H1 (cell line): ENCODE measurements around the gene AKT1S1. TPM values are rescaled to one million over a fixed set of nuclear protein-coding genes. Genes with fewer than 3 reads are reported as not detected.
A peak's percentile ranks its signal among the peaks of the same experiment; 100 is the strongest.

Source experiments
- CTCF ChIA-PET: fragments of 300-600 bp; sonication (Branson Sonifier 250); formaldehyde crosslinking; loops from one replicate; lab custom pipeline; 2021; ENCODE audit not compliant: partially characterized antibody; lab: Charles Lee
- POLR2A ChIA-PET: fragments of 300-600 bp; sonication (Branson Sonifier 250); formaldehyde crosslinking; loops from one replicate; lab custom pipeline; 2021; ENCODE audit warnings: inconsistent platforms; ENCODE audit not compliant: partially characterized antibody; lab: Charles Lee
- DNase-seq, 2 experiments: peaks; one replicate each; pipeline versions ENCODE4 v3.0.0 to v3.0.0-alpha.2; 2010 to 2022; ENCODE audit warnings: low spot score in 2 of 2, low read depth in 1 of 2, mixed read lengths in 1 of 2
- FAIRE-seq: peaks from 2 replicates; lab custom pipeline; 2011; peaks lifted over from hg19 to GRCh38; lab: Jason Lieb, UNC
- H2AFZ ChIP-seq: 2 replicates; pipeline ENCODE4 v1.8.1; 2012; ENCODE audit warnings: low read length, inconsistent platforms
- H2AK5ac ChIP-seq: 2 replicates; pipeline ENCODE4 v1.6.1; 2013; ENCODE audit warnings: low read depth, low read length
- H2BK120ac ChIP-seq: replicated peaks from 2 replicates; pipeline ENCODE3; 2013; ENCODE audit warnings: low read depth, low read length, inconsistent platforms
- H2BK12ac ChIP-seq: 2 replicates; pipeline ENCODE4 v1.6.1; 2013; ENCODE audit warnings: low read depth, low read length
- H2BK15ac ChIP-seq: 2 replicates; pipeline ENCODE4 v1.6.1; 2013; ENCODE audit warnings: low read length
- H2BK20ac ChIP-seq: 2 replicates; pipeline ENCODE4 v1.6.1; 2013; ENCODE audit warnings: low read length
- H2BK5ac ChIP-seq: 2 replicates; pipeline ENCODE4 v1.6.1; 2013; ENCODE audit warnings: low read depth, low read length
- H3K14ac ChIP-seq: 2 replicates; pipeline ENCODE4 v1.6.1; 2013; ENCODE audit warnings: inconsistent platforms; ENCODE audit not compliant: insufficient read length
- H3K18ac ChIP-seq: 2 replicates; pipeline ENCODE4 v1.6.1; 2013; ENCODE audit warnings: low read length; ENCODE audit errors: extremely low read depth
- H3K23ac ChIP-seq: 2 replicates; pipeline ENCODE4 v1.6.1; 2013; ENCODE audit warnings: inconsistent platforms; ENCODE audit not compliant: insufficient read length
- H3K23me2 ChIP-seq: 2 replicates; pipeline ENCODE4 v1.6.1; 2013; ENCODE audit warnings: low read depth, low read length
- H3K27ac ChIP-seq: 2 replicates; pipeline ENCODE4 v1.6.1; 2011; ENCODE audit warnings: low read depth, low read length, inconsistent platforms
- H3K27me3 ChIP-seq, 4 experiments: replicated peaks in 1 of 4; 1 replicate in 1 of 4; 2 replicates in 3 of 4; pipeline versions ENCODE4 v1.6.1 to v1.8.1; 2011 to 2013; ENCODE audit warnings: low read length in 3 of 4, mild to moderate bottlenecking in 3 of 4, inconsistent platforms in 2 of 4, mixed read lengths in 2 of 4, moderate library complexity in 1 of 4; ENCODE audit not compliant: control insufficient read depth in 3 of 4, insufficient read depth in 3 of 4; ENCODE audit errors: extremely low read depth in 1 of 4
- H3K36me3 ChIP-seq, 4 experiments: 2 replicates each; pipeline versions ENCODE4 v1.6.1 to v1.8.1; 2011 to 2013; ENCODE audit warnings: mild to moderate bottlenecking in 4 of 4, low read length in 3 of 4, moderate library complexity in 2 of 4, control low read depth in 1 of 4, inconsistent platforms in 1 of 4; ENCODE audit not compliant: insufficient read depth in 4 of 4, control insufficient read depth in 2 of 4
- H3K4ac ChIP-seq: replicated peaks from 2 replicates; pipeline ENCODE3; 2013; ENCODE audit warnings: low read length, low read depth, mixed read lengths, inconsistent platforms; ENCODE audit not compliant: insufficient read length
- H3K4me1 ChIP-seq, 4 experiments: replicated peaks in 1 of 4; 1 replicate in 1 of 4; 2 replicates in 3 of 4; pipeline versions ENCODE4 v1.6.1 to v1.8.1; 2011 to 2013; ENCODE audit warnings: low read length in 3 of 4, inconsistent platforms in 2 of 4, mixed read lengths in 1 of 4; ENCODE audit not compliant: insufficient read depth in 4 of 4, control insufficient read depth in 3 of 4
- H3K4me2 ChIP-seq, 2 experiments: 2 replicates each; pipeline versions ENCODE4 v1.6.1 to v1.8.1; 2011 to 2013; ENCODE audit warnings: low read depth in 2 of 2, low read length in 2 of 2, control low read depth in 1 of 2, inconsistent platforms in 1 of 2, mild to moderate bottlenecking in 1 of 2; ENCODE audit not compliant: insufficient read depth in 1 of 2
- H3K4me3 ChIP-seq, 4 experiments: fragments of 200-600, 300-600 bp in 1 of 4; sonication (generic), shearing (Covaris generic), sonication (Bioruptor Twin) in 1 of 4; 2 replicates each; pipeline versions ENCODE4 v1.5.1 to v1.8.1; 2011 to 2016; ENCODE audit warnings: low read length in 4 of 4, low read depth in 3 of 4, control low read depth in 2 of 4, inconsistent platforms in 2 of 4, mild to moderate bottlenecking in 2 of 4, mixed read lengths in 1 of 4, moderate library complexity in 1 of 4; ENCODE audit not compliant: insufficient read depth in 2 of 4; ENCODE audit errors: extremely low read depth in 1 of 4
- H3K56ac ChIP-seq: replicated peaks from 2 replicates; pipeline ENCODE3; 2013; ENCODE audit warnings: low read depth, mild to moderate bottlenecking, mixed read lengths, low read length, inconsistent platforms; ENCODE audit not compliant: insufficient read length
- H3K79me1 ChIP-seq: 2 replicates; pipeline ENCODE4 v1.6.1; 2013; ENCODE audit warnings: low read depth, low read length, control low read depth
- H3K79me2 ChIP-seq, 2 experiments: 2 replicates each; pipeline versions ENCODE4 v1.6.1 to v1.8.1; 2012 to 2013; ENCODE audit warnings: low read length in 2 of 2, mild to moderate bottlenecking in 2 of 2, inconsistent platforms in 1 of 2; ENCODE audit not compliant: insufficient read depth in 2 of 2, control insufficient read depth in 1 of 2
- H3K9ac ChIP-seq, 4 experiments: replicated peaks in 1 of 4; 1 replicate in 1 of 4; 2 replicates in 3 of 4; pipeline versions ENCODE4 v1.6.1 to v1.8.1; 2011 to 2013; ENCODE audit warnings: low read depth in 3 of 4, low read length in 3 of 4, control low read depth in 2 of 4, mild to moderate bottlenecking in 2 of 4, moderate library complexity in 2 of 4, inconsistent platforms in 1 of 4; ENCODE audit errors: extremely low read depth in 1 of 4
- H3K9me3 ChIP-seq, 2 experiments: 2 replicates each; pipeline versions ENCODE4 v1.6.1 to v1.8.1; 2012 to 2013; ENCODE audit warnings: mild to moderate bottlenecking in 2 of 2, moderate library complexity in 2 of 2, control low read depth in 1 of 2, inconsistent platforms in 1 of 2, low read depth in 1 of 2, low read length in 1 of 2, mixed read lengths in 1 of 2; ENCODE audit not compliant: insufficient read depth in 2 of 2
- H4K20me1 ChIP-seq, 2 experiments: replicated peaks in 1 of 2; 2 replicates each; pipeline versions ENCODE3 to v1.8.1; 2011 to 2013; ENCODE audit warnings: inconsistent platforms in 2 of 2, low read length in 2 of 2, mild to moderate bottlenecking in 1 of 2; ENCODE audit not compliant: insufficient read depth in 2 of 2, control insufficient read depth in 1 of 2
- H4K5ac ChIP-seq: 2 replicates; pipeline ENCODE4 v1.6.1; 2013; ENCODE audit warnings: low read length, low read depth, mixed read lengths, inconsistent platforms; ENCODE audit not compliant: insufficient read length
- H4K8ac ChIP-seq: 2 replicates; pipeline ENCODE4 v1.8.0; 2013; ENCODE audit warnings: mild to moderate bottlenecking, moderate library complexity, low read length, inconsistent platforms; ENCODE audit not compliant: insufficient read depth; ENCODE audit errors: extremely low read depth
- H4K91ac ChIP-seq: replicated peaks from 2 replicates; pipeline ENCODE3; 2013; ENCODE audit warnings: low read length, mixed read lengths, inconsistent platforms; ENCODE audit not compliant: insufficient read length
- EP300 ChIP-seq, 2 experiments: IDR thresholded peaks; 1 replicate in 1 of 2; 2 replicates in 1 of 2; pipeline ENCODE4 v1.6.1; 2011 to 2012; ENCODE audit warnings: low read depth in 2 of 2, low read length in 2 of 2, mild to moderate bottlenecking in 2 of 2, borderline replicate concordance in 1 of 2, inconsistent platforms in 1 of 2, moderate library complexity in 1 of 2
- EZH2 ChIP-seq: fragments of 200-600 bp; sonication (generic); IDR thresholded peaks from 2 replicates; pipeline ENCODE4 v1.7.1; 2012; ENCODE audit warnings: low read depth, mild to moderate bottlenecking, moderate library complexity, low read length, inconsistent platforms; ENCODE audit not compliant: severe bottlenecking
- HDAC6 ChIP-seq: IDR thresholded peaks from one replicate; pipeline ENCODE4 v1.7.1; 2012; ENCODE audit warnings: low read depth, mild to moderate bottlenecking, inconsistent platforms, low read length, moderate library complexity
- JUN ChIP-seq: IDR thresholded peaks from 2 replicates; pipeline ENCODE4 v1.6.1; 2011; ENCODE audit warnings: low read depth, mild to moderate bottlenecking, improper control_type of control experiment, low read length
- POU5F1 ChIP-seq: IDR thresholded peaks from 2 replicates; pipeline ENCODE4 v1.6.1; 2011; ENCODE audit warnings: low read depth, mild to moderate bottlenecking, low read length, moderate library complexity
- RBBP5 ChIP-seq: IDR thresholded peaks from 2 replicates; pipeline ENCODE4 v1.7.1; 2012; ENCODE audit warnings: low read depth, mild to moderate bottlenecking, inconsistent platforms, low read length, moderate library complexity, borderline replicate concordance
- SIN3A ChIP-seq, 2 experiments: IDR thresholded peaks in 1 of 2; conservative IDR thresholded peaks in 1 of 2; 2 replicates each; pipeline ENCODE4 v1.6.1; 2011 to 2012; ENCODE audit warnings: low read length in 2 of 2, improper control_type of control experiment in 1 of 2, low read depth in 1 of 2, mild to moderate bottlenecking in 1 of 2
- SP4 ChIP-seq: IDR thresholded peaks from 2 replicates; pipeline ENCODE4 v1.6.1; 2012; ENCODE audit warnings: low read length, inconsistent platforms
- SRF ChIP-seq: IDR thresholded peaks from 2 replicates; pipeline ENCODE4 v1.6.1; 2011; ENCODE audit warnings: mild to moderate bottlenecking, low read depth, low read length, moderate library complexity
- TEAD4 ChIP-seq: IDR thresholded peaks from 2 replicates; pipeline ENCODE4 v1.6.1; 2012; ENCODE audit warnings: low read depth, low read length, inconsistent platforms, mixed read lengths
- WGBS, 2 experiments: shearing (Covaris generic) in 1 of 2; methylation state at CpG; one replicate each; pipeline versions ENCODE4 v1.1.6 to v1.1.7; 2013 to 2015; ENCODE audit warnings: low lambda C conversion rate in 2 of 2, mixed read lengths in 2 of 2, inconsistent platforms in 1 of 2, low coverage in 1 of 2, missing lambda C conversion rate in 1 of 2; ENCODE audit not compliant: insufficient replicate concordance in 2 of 2, insufficient coverage in 1 of 2, insufficient read length in 1 of 2; ENCODE audit errors: extremely low coverage in 1 of 2, missing lambda C conversion rate in 1 of 2; 5-methylcytosine and 5-hydroxymethylcytosine counted together
- polyA plus RNA-seq, 7 experiments: library from polyadenylated mRNA; depleted of rRNA in 3 of 7; stranded (reverse) in 5 of 7; unstranded in 2 of 7; fragments of >200 nt in 5 of 7; fragments of 200-250 nt in 2 of 7; gene quantifications; 1 replicate in 5 of 7; 2 replicates in 1 of 7; 4 replicates in 1 of 7; pipeline versions ENCODE4 v1.2.1 to v1.2.3, GENCODE V29; 2011 to 2013; ENCODE audit warnings: missing spikeins in 2 of 7, mixed read lengths in 2 of 7
- total RNA-seq: library from RNA; stranded (reverse); fragmentation: NEBNext Ultra II Directional; extraction: Animal tissue kit (Norgen Biotek cat#: 25700); gene quantifications from 2 replicates; pipeline ENCODE4 v1.2.1, GENCODE V29; 2021

Gene AKT1S1
- total and polyA plus RNA-seq, 2 of the 8 experiments (the other 6 are each of a cell fraction or from before 2014, with no cell fraction given): 40.7 to 45.9 TPM

GRCh38 chr19:49849433-49850220, 27.5 kb downstream of the AKT1S1 start:
- H2BK5ac ChIP-seq: no peak overlapping the region
- peak overlapping the region; percentile 72 to 74 for H3K4me2 ChIP-seq
- no peak overlapping the region for H2AFZ ChIP-seq
- H3K18ac ChIP-seq: no peak overlapping the region
- H3K79me1 ChIP-seq: peaks cover 18% of the 10 kb centered on the region
- no peak overlapping the region for H2BK15ac ChIP-seq
- no peak overlapping the region for H2BK120ac ChIP-seq
- H3K9me3 ChIP-seq: no peaks in the 10 kb centered on the region
- 0 out of 2 replicates have a peak overlapping the region, but pooled peaks have one; percentile 60 for H2BK12ac ChIP-seq
- POLR2A ChIA-PET: interaction anchor here (0.7 to 12.4 kb wide), 18 partner anchors 9 to 165 kb away, joined by 3 to 247 read pairs (median 6); partner anchors contain the start of genes ADM5, AKT1S1, AP2A1 and CPT1C
- H3K9ac ChIP-seq: peak overlapping the region in 1 of 4 experiments; percentile 68; a peak in 3 of 7 replicates
- no peak overlapping the region for H2BK20ac ChIP-seq
- no peak for TF ChIP-seq JUN
- TF ChIP-seq SP4: no peak
- no peak for TF ChIP-seq EZH2
- TF ChIP-seq EP300 (IDR thresholded peaks at IDR 0.05; ENCODE audit: borderline replicate concordance in 1 of 2, low read depth in 2 of 2, low read length in 2 of 2): no peak
- TF ChIP-seq RBBP5: no peak
- TF ChIP-seq POU5F1: no peak
- no peak for TF ChIP-seq HDAC6
- TF ChIP-seq SRF: no peak
- no peak for TF ChIP-seq SIN3A (conservative IDR thresholded peaks at IDR 0.05 in 1 of 2, IDR thresholded peaks at IDR 0.05 in 1 of 2; ENCODE audit: low read depth in 1 of 2, low read length in 2 of 2)
- no peak for TF ChIP-seq TEAD4
- H3K4me1 ChIP-seq: peaks cover 3 to 9% (median 6%) of the 10 kb centered on the region in 4 experiments
- peak overlapping the region; percentile 93; the same call in 1 of the 2 replicates for H2AK5ac ChIP-seq
- 87% methylated on average over 15 of the region's 15 CpGs; no CpG with 5 or more reads in 1 of the 2 experiments for WGBS, 2 experiments
- peak overlapping the region; percentile 64 to 88 (median 80); a peak in 7 of 8 replicates for H3K4me3 ChIP-seq
- no peak overlapping the region for H3K23ac ChIP-seq
- H3K23me2 ChIP-seq: peaks cover 10% of the 10 kb centered on the region; the same call in 1 of the 2 replicates
- no peak overlapping the region for H3K27ac ChIP-seq
- H3K14ac ChIP-seq: no peak overlapping the region
- no peaks in the 10 kb centered on the region; a peak in 1 of 7 replicates for H3K27me3 ChIP-seq
- DNase-seq (no peak), FAIRE-seq (no peak)
- peaks cover 19 to 26% of the 10 kb centered on the region in 2 experiments for H4K20me1 ChIP-seq
- no peak overlapping the region for H4K91ac ChIP-seq
- H4K8ac ChIP-seq: no peak overlapping the region
- CTCF ChIA-PET: interaction anchor here (0.6 to 1.8 kb wide), 6 partner anchors 8 to 160 kb away, joined by 3 to 7 read pairs (median 4); partner anchors contain the start of gene ADM5
- H3K56ac ChIP-seq: no peak overlapping the region
- no peak overlapping the region for H4K5ac ChIP-seq
- H3K4ac ChIP-seq: no peak overlapping the region
- peaks cover 0 to 10% (median 4%) of the 10 kb centered on the region in 4 experiments; a peak in 3 of 8 replicates for H3K36me3 ChIP-seq
- peaks cover 17 to 28% of the 10 kb centered on the region in 2 experiments for H3K79me2 ChIP-seq
